ENCODE results near the gene DNAL1. TPM values are rescaled to one million over a fixed set of nuclear protein-coding genes. Genes with fewer than 3 reads are reported as not detected.

Gene DNAL1
- polyA plus RNA-seq, 1 donor (not counting 4 experiments of a cell fraction or from before 2014, with no cell fraction given): 8.4 TPM

GRCh38 chr14:73717711-73718417, 73.1 kb downstream of the DNAL1 start:
- Histone ChIP-seq H3K9ac (ENCODE audit: control insufficient read depth, extremely low read depth, insufficient read depth, low read length) (no peak overlapping the region), H3K27ac (ENCODE audit: control insufficient read depth, insufficient read depth, low read length) (no peak overlapping the region), H3K79me2 (ENCODE audit: control insufficient read depth, insufficient read depth, low read length) (peaks cover 8% of the 10 kb centered on the region), H3K4me1 (ENCODE audit: control insufficient read depth, extremely low read depth, insufficient read depth, low read length) (peaks cover 8% of the 10 kb centered on the region), H3K9me1 (ENCODE audit: control insufficient read depth, extremely low read depth, insufficient read depth, low read length) (no peaks in the 10 kb centered on the region), H3K9me3 (ENCODE audit: control insufficient read depth, low read depth, low read length) (no peaks in the 10 kb centered on the region), H4K20me1 (ENCODE audit: control insufficient read depth, extremely low read depth, insufficient read depth, low read length) (peaks cover 3% of the 10 kb centered on the region), H2AFZ (ENCODE audit: control insufficient read depth, low read length) (no peak overlapping the region), H3K4me3 (ENCODE audit: control insufficient read depth in 2 of 3, extremely low read depth in 1 of 3, insufficient read depth in 2 of 3, low read depth in 1 of 3, low read length in 3 of 3) (no peak overlapping the region), H3K36me3 (ENCODE audit: control insufficient read depth in 2 of 2, extremely low read depth in 1 of 2, insufficient read depth in 2 of 2, low read length in 2 of 2) (peaks cover 31 to 54% of the 10 kb centered on the region in 2 experiments), H3K27me3 (ENCODE audit: control insufficient read depth, extremely low read depth, insufficient read depth, low read length) (no peaks in the 10 kb centered on the region), H3K4me2 (ENCODE audit: control insufficient read depth, extremely low read depth, insufficient read depth, low read depth, low read length) (no peak overlapping the region)
- DNase-seq (ENCODE audit: low read depth, low spot score): no peak
- dilution Hi-C loops (cut with MboI; ENCODE audit: extremely low pct_ligation_motif_present, low sequenced_read_pairs): no loop called here
- no peak for FAIRE-seq
- TF ChIP-seq CTCF (optimal IDR thresholded peaks at IDR 0.05 in 1 of 3, IDR thresholded peaks at IDR 0.05 in 1 of 3, conservative IDR thresholded peaks at IDR 0.05 in 1 of 3; ENCODE audit: extremely low read depth in 1 of 3, insufficient read depth in 2 of 3, low read length in 3 of 3) (no peak), EZH2 (IDR thresholded peaks at IDR 0.05; ENCODE audit: low read length) (no peak)

- no peak for FAIRE-seq
- no peak for TF ChIP-seq CTCF (optimal IDR thresholded peaks at IDR 0.05 in 1 of 3, IDR thresholded peaks at IDR 0.05 in 1 of 3, conservative IDR thresholded peaks at IDR 0.05 in 1 of 3; ENCODE audit: extremely low read depth in 1 of 3, insufficient read depth in 2 of 3, low read length in 3 of 3)
- TF ChIP-seq EZH2 (IDR thresholded peaks at IDR 0.05; ENCODE audit: low read length): no peak
- H3K4me2 ChIP-seq (ENCODE audit: control insufficient read depth, extremely low read depth, insufficient read depth, low read depth, low read length): no peak overlapping the region
- H3K79me2 ChIP-seq (ENCODE audit: control insufficient read depth, insufficient read depth, low read length): peaks cover under 1% of the 10 kb centered on the region
- H3K4me3 ChIP-seq (ENCODE audit: control insufficient read depth in 2 of 3, extremely low read depth in 1 of 3, insufficient read depth in 2 of 3, low read depth in 1 of 3, low read length in 3 of 3): no peak overlapping the region
- H3K27me3 ChIP-seq (ENCODE audit: control insufficient read depth, extremely low read depth, insufficient read depth, low read length): no peaks in the 10 kb centered on the region
- H2AFZ ChIP-seq (ENCODE audit: control insufficient read depth, low read length): no peak overlapping the region
- H3K9me3 ChIP-seq (ENCODE audit: control insufficient read depth, low read depth, low read length): no peaks in the 10 kb centered on the region
- H3K36me3 ChIP-seq (ENCODE audit: control insufficient read depth in 2 of 2, extremely low read depth in 1 of 2, insufficient read depth in 2 of 2, low read length in 2 of 2): peaks cover 32 to 61% of the 10 kb centered on the region in 2 experiments
- H3K9ac ChIP-seq (ENCODE audit: control insufficient read depth, extremely low read depth, insufficient read depth, low read length): no peak overlapping the region
- DNase-seq (ENCODE audit: low read depth, low spot score): no peak
- peaks cover under 1% of the 10 kb centered on the region for H3K4me1 ChIP-seq (ENCODE audit: control insufficient read depth, extremely low read depth, insufficient read depth, low read length)
- dilution Hi-C loops (cut with MboI; ENCODE audit: extremely low pct_ligation_motif_present, low sequenced_read_pairs): no loop called here
- H3K9me1 ChIP-seq (ENCODE audit: control insufficient read depth, extremely low read depth, insufficient read depth, low read length): no peaks in the 10 kb centered on the region
- H4K20me1 ChIP-seq (ENCODE audit: control insufficient read depth, extremely low read depth, insufficient read depth, low read length): peaks cover 3% of the 10 kb centered on the region
- H3K27ac ChIP-seq (ENCODE audit: control insufficient read depth, insufficient read depth, low read length): no peak overlapping the region
Measured at GRCh38 chr14:73718418-73719251, 73.8 kb downstream of the DNAL1 start.

All from keratinocyte (primary cell).